ENCODE data around the gene DNAH14.

DNA sequence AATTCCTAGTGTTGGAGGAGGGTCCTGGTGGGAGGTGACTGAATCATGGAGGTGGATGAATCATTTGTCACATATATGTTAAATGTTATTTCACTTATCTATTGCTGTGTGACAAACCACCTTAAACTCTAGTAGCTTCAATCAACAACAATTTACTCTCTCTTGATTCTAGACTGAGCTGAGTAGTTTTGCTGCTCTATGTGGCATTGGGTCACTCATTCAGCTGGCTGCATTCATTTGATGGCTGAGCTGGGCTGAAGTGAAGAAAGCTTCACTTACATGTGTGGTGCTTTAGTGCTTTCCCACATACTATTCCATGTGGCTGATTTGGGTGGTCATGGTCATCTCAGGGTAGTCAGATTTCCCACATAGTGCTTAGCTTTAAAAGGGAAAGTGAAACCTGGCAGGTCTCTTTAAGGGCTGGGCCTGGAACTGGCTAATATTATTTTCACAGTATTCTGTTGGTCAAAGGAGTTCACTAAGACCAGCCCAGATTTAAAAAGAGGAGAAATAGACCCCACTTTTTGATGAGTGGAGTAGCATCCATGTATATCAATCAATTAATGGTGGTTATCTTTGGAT, 10.5 kb downstream of the DNAH14 start:
- TF ChIP-seq, protein P1, sequence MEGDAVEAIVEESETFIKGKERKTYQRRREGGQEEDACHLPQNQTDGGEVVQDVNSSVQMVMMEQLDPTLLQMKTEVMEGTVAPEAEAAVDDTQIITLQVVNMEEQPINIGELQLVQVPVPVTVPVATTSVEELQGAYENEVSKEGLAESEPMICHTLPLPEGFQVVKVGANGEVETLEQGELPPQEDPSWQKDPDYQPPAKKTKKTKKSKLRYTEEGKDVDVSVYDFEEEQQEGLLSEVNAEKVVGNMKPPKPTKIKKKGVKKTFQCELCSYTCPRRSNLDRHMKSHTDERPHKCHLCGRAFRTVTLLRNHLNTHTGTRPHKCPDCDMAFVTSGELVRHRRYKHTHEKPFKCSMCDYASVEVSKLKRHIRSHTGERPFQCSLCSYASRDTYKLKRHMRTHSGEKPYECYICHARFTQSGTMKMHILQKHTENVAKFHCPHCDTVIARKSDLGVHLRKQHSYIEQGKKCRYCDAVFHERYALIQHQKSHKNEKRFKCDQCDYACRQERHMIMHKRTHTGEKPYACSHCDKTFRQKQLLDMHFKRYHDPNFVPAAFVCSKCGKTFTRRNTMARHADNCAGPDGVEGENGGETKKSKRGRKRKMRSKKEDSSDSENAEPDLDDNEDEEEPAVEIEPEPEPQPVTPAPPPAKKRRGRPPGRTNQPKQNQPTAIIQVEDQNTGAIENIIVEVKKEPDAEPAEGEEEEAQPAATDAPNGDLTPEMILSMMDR (optimal IDR thresholded peaks at IDR 0.05 in 1 of 3, IDR thresholded peaks at IDR 0.05 in 1 of 3, conservative IDR thresholded peaks at IDR 0.05 in 1 of 3; ENCODE audit: extremely low read depth in 1 of 3, insufficient read depth in 2 of 3, low read length in 3 of 3) = no peak
- no peak for TF ChIP-seq EZH2 (IDR thresholded peaks at IDR 0.05; ENCODE audit: low read length)
